Thyroid gland (tissue), 4 donors: ENCODE measurements around the gene TNP1. TPM values are rescaled to one million over a fixed set of nuclear protein-coding genes. Genes with fewer than 3 reads are reported as not detected.

Source experiments
- DNase-seq, 2 donors: peaks; one replicate each; pipeline ENCODE4 v3.0.0-alpha.2; 2019
- H3K27ac ChIP-seq, 3 donors: fragments of 200-600 bp; sonication (generic); 1 replicate in 2 of 3; 2 replicates in 1 of 3; pipeline ENCODE4 v1.5.1; 2016 to 2019; ENCODE audit warnings: mild to moderate bottlenecking in 1 of 3, moderate library complexity in 1 of 3
- H3K27me3 ChIP-seq: fragments of 200-600 bp; sonication (generic); one replicate; pipeline ENCODE4 v1.5.1; 2019
- H3K36me3 ChIP-seq, 2 donors: fragments of 200-600 bp; sonication (generic); one replicate each; pipeline ENCODE4 v1.5.1; 2016 to 2019
- H3K4me1 ChIP-seq, 2 donors: fragments of 200-600 bp; sonication (generic); one replicate each; pipeline ENCODE4 v1.5.1; 2017 to 2019
- H3K4me3 ChIP-seq, 3 donors: fragments of 200-600 bp; sonication (generic); replicated peaks in 1 of 3; 1 replicate in 2 of 3; 2 replicates in 1 of 3; pipeline ENCODE4 v1.5.1; 2016; ENCODE audit warnings: mild to moderate bottlenecking in 1 of 3
- H3K9me3 ChIP-seq: fragments of 200-600 bp; sonication (generic); one replicate; pipeline ENCODE4 v1.5.1; 2017
- CTCF ChIP-seq, 6 experiments: fragments of 200-600 bp in 3 of 6; fragments of 450-650 bp in 3 of 6; sonication (generic) in 3 of 6; IDR thresholded peaks; one replicate each; pipeline ENCODE4 v1.5.1; 2016 to 2019; ENCODE audit warnings: antibody characterized with exemption in 6 of 6, mild to moderate bottlenecking in 2 of 6, inconsistent platforms in 1 of 6, moderate library complexity in 1 of 6
- POLR2A ChIP-seq, 2 donors: fragments of 450-650 bp; IDR thresholded peaks; one replicate each; pipeline ENCODE4 v1.6.1; 2017; ENCODE audit warnings: antibody characterized with exemption in 2 of 2, mild to moderate bottlenecking in 2 of 2, moderate library complexity in 1 of 2
- WGBS, 2 donors: methylation state at CpG; one replicate each; pipeline ENCODE4 v1.1.5; 2017; 5-methylcytosine and 5-hydroxymethylcytosine counted together
- intact Hi-C: fragments of 100-400 bp; cut with DNase I; formaldehyde crosslinking; loops from one replicate; pipeline ENCODE4 v1.15.1; 2023
- total RNA-seq, 4 donors: library from RNA; depleted of rRNA; stranded (reverse); fragments of >200 nt; gene quantifications; one replicate each; pipeline ENCODE4 v1.2.3, GENCODE V29; 2016

Gene TNP1
- total RNA-seq, 4 donors from 2014 or later, result 7.1 to 79.1 TPM; not detected in 2

- Histone ChIP-seq H3K36me3 (no peaks in the 10 kb centered on the region), H3K27ac (no peak overlapping the region), H3K27me3 (no peaks in the 10 kb centered on the region), H3K9me3 (no peaks in the 10 kb centered on the region), H3K4me1 (no peaks in the 10 kb centered on the region), H3K4me3 (no peak overlapping the region)
- no peak for TF ChIP-seq POLR2A (IDR thresholded peaks at IDR 0.05)
- TF ChIP-seq CTCF (IDR thresholded peaks at IDR 0.05), result no peak
- intact Hi-C loops, result no loop called here
- DNase-seq, result no peak
- 67 to 86% methylated on average over 4 of the region's 4 CpGs for WGBS, 2 donors
Measured at GRCh38 chr2:216871333-216871934, 11.6 kb upstream of the TNP1 start.

- intact Hi-C loops, result no loop called here
- H3K4me3 ChIP-seq, result no peak overlapping the region
- H3K27me3 ChIP-seq, result no peaks in the 10 kb centered on the region
- TF ChIP-seq POLR2A (IDR thresholded peaks at IDR 0.05), result no peak
- no peak for TF ChIP-seq CTCF (IDR thresholded peaks at IDR 0.05)
- no peaks in the 10 kb centered on the region for H3K9me3 ChIP-seq
- H3K36me3 ChIP-seq, result no peaks in the 10 kb centered on the region
- H3K4me1 ChIP-seq, result peaks cover 0 to under 1% of the 10 kb centered on the region in 2 donors
- DNase-seq, result no peak
- H3K27ac ChIP-seq, result no peak overlapping the region
- 95 to 97% methylated on average over 3 of the region's 3 CpGs for WGBS, 2 donors
Measured at GRCh38 chr2:216870508-216871332, 10.9 kb upstream of the TNP1 start.

- no peaks in the 10 kb centered on the region for H3K9me3 ChIP-seq
- WGBS, 2 donors, result 86 to 94% methylated on average over 3 of the region's 3 CpGs
- DNase-seq, result no peak
- no peaks in the 10 kb centered on the region for H3K27me3 ChIP-seq
- TF ChIP-seq POLR2A (IDR thresholded peaks at IDR 0.05) (no peak), CTCF (IDR thresholded peaks at IDR 0.05) (no peak)
- H3K4me3 ChIP-seq, result no peak overlapping the region
- intact Hi-C loops, result no loop called here
- H3K36me3 ChIP-seq, result no peaks in the 10 kb centered on the region
- peaks cover 26 to 30% of the 10 kb centered on the region in 2 donors for H3K4me1 ChIP-seq
- H3K27ac ChIP-seq, result no peak overlapping the region
Measured at GRCh38 chr2:216866515-216867095, 6.7 kb upstream of the TNP1 start.

- no peak overlapping the region for H3K4me3 ChIP-seq
- no peaks in the 10 kb centered on the region for H3K9me3 ChIP-seq
- intact Hi-C loops, result no loop called here
- WGBS, 2 donors, result 91 to 97% methylated on average over 3 of the region's 3 CpGs
- no peak overlapping the region for H3K27ac ChIP-seq
- H3K36me3 ChIP-seq, result no peaks in the 10 kb centered on the region
- peaks cover 26 to 30% of the 10 kb centered on the region in 2 donors for H3K4me1 ChIP-seq
- TF ChIP-seq CTCF (IDR thresholded peaks at IDR 0.05), result no peak
- no peak for TF ChIP-seq POLR2A (IDR thresholded peaks at IDR 0.05)
- H3K27me3 ChIP-seq, result no peaks in the 10 kb centered on the region
- DNase-seq, result no peak
Measured at GRCh38 chr2:216865658-216866057, 5.8 kb upstream of the TNP1 start.

GRCh38 chr2:216863946-216864345, 4.1 kb upstream of the TNP1 start:
- intact Hi-C loops, result no loop called here
- Histone ChIP-seq H3K27me3 (no peaks in the 10 kb centered on the region), H3K36me3 (no peaks in the 10 kb centered on the region), H3K4me3 (no peak overlapping the region), H3K4me1 (peaks cover 26 to 30% of the 10 kb centered on the region in 2 donors), H3K9me3 (no peaks in the 10 kb centered on the region), H3K27ac (peak overlapping the region; percentile 11 to 73 (median 62))
- 43 to 59% methylated on average over 4 of the region's 4 CpGs for WGBS, 2 donors
- no peak for TF ChIP-seq CTCF (IDR thresholded peaks at IDR 0.05)
- no peak for TF ChIP-seq POLR2A (IDR thresholded peaks at IDR 0.05)
- DNase-seq, result peak; percentile 20 to 32
